ENCODE data around the gene METTL14. TPM values are rescaled to one million over a fixed set of nuclear protein-coding genes. Genes with fewer than 3 reads are reported as not detected.

METTL14 gene
- total RNA-seq, 1 donor from 2014 or later: 32.9 TPM

DNA sequence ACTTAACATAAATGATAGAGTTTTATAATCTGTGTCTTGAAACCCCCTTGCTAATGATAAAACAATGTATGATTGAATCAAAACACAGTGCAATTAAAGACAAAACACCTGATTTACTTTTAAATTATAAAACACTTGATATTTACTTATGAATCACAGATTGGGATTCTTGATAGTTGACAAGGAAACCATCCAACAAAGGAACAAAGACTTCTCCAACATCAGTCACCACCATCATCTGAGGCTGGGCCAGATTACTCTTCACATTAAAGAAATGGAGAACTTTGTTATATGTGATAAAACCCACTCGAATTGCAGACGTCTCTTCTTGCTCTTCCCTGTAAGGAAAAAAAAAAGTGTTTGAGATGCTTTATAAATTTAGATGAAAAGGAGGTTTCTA, 67.4 kb downstream of the METTL14 start:
- H3K36me3 ChIP-seq (ENCODE audit: control insufficient read depth, insufficient read depth, low read length): peaks cover 2% of the 10 kb centered on the region
- DNase-seq (ENCODE audit: low read depth) (no peak), FAIRE-seq (no peak)
- TF ChIP-seq, protein P1, sequence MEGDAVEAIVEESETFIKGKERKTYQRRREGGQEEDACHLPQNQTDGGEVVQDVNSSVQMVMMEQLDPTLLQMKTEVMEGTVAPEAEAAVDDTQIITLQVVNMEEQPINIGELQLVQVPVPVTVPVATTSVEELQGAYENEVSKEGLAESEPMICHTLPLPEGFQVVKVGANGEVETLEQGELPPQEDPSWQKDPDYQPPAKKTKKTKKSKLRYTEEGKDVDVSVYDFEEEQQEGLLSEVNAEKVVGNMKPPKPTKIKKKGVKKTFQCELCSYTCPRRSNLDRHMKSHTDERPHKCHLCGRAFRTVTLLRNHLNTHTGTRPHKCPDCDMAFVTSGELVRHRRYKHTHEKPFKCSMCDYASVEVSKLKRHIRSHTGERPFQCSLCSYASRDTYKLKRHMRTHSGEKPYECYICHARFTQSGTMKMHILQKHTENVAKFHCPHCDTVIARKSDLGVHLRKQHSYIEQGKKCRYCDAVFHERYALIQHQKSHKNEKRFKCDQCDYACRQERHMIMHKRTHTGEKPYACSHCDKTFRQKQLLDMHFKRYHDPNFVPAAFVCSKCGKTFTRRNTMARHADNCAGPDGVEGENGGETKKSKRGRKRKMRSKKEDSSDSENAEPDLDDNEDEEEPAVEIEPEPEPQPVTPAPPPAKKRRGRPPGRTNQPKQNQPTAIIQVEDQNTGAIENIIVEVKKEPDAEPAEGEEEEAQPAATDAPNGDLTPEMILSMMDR (IDR thresholded peaks at IDR 0.05; ENCODE audit: insufficient read depth, low read length, severe bottlenecking): no peak
- H3K27me3 ChIP-seq (ENCODE audit: control insufficient read depth, insufficient read depth, low read length): no peaks in the 10 kb centered on the region
- H3K4me3 ChIP-seq (ENCODE audit: low read depth, low read length): no peak overlapping the region

DNA sequence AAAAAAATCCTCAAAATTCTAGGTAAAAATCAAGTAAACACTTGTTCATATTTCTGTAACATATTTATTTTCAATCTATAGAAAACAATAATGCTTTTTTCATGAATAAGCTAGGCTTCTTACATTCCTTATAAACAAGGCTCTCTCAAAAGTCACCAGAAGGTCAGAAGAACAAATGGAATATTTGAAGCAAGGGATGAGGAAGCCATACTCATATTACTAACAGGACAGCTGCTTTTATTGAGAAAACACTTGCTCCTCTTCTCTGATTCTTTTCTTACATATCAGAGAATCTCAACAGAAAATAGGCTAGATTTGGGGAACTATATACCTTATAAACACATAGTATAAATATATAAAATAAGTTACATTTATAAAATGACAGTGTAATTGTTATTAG, 67.9 kb downstream of the METTL14 start:
- FAIRE-seq: no peak
- H3K36me3 ChIP-seq (ENCODE audit: control insufficient read depth, insufficient read depth, low read length): peaks cover 2% of the 10 kb centered on the region

DNA sequence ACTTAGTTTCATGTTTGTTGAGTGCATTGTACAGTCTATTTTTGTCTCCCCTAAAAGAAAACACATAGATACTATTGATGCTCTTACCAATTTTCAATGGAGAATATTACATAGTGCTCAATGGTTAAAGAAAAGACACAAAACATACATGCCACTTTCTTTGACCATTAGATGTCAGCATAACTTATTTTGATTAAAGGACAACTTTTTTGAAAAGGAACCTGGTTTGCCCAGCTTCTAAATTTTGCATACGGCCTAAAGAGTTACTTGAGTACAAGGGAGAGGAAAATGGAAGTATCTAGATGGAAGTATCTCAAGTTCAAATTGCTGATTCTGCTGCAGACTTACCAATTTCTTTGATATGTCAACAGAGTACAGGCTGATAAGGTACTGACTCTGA, 68.5 kb downstream of the METTL14 start:
- TF ChIP-seq, protein P1 (IDR thresholded peaks at IDR 0.05; ENCODE audit: insufficient read depth, low read length, severe bottlenecking): no peak
- Histone ChIP-seq H3K4me3 (ENCODE audit: low read depth, low read length) (no peak overlapping the region), H3K27me3 (ENCODE audit: control insufficient read depth, insufficient read depth, low read length) (no peaks in the 10 kb centered on the region), H3K36me3 (ENCODE audit: control insufficient read depth, insufficient read depth, low read length) (peaks cover 2% of the 10 kb centered on the region)
- no peak for DNase-seq (ENCODE audit: low read depth)
- no peak for FAIRE-seq

More for the DNA sequence above, 67.9 kb downstream of the METTL14 start:
- Histone ChIP-seq H3K27me3 (ENCODE audit: control insufficient read depth, insufficient read depth, low read length) (no peaks in the 10 kb centered on the region), H3K4me3 (ENCODE audit: low read depth, low read length) (no peak overlapping the region)
- TF ChIP-seq, protein P1 (IDR thresholded peaks at IDR 0.05; ENCODE audit: insufficient read depth, low read length, severe bottlenecking): no peak
- DNase-seq (ENCODE audit: low read depth): no peak

DNA sequence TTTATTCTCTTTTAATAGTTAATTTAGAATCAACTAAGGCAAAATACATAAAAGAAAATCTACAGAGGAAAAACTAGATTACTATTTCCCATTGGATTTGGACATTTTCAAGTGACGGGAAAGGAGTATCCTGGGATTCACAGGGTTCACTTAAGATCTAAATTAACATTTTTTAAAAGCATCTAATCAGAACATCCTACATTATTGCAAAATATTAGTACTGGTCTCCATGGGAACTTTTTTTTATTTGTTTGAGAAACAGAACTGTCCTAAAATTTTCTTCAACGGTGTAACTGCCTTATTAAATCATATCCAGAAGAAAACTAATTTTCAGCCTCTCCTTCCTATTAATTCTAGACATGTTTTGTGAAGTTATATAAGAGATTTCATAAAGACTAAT, 69.7 kb downstream of the METTL14 start:
- no peak for DNase-seq (ENCODE audit: low read depth)
- FAIRE-seq: no peak
- no peaks in the 10 kb centered on the region for H3K27me3 ChIP-seq (ENCODE audit: control insufficient read depth, insufficient read depth, low read length)
- TF ChIP-seq, protein P1 (IDR thresholded peaks at IDR 0.05; ENCODE audit: insufficient read depth, low read length, severe bottlenecking): no peak
- H3K4me3 ChIP-seq (ENCODE audit: low read depth, low read length): no peak overlapping the region
- peaks cover 2% of the 10 kb centered on the region for H3K36me3 ChIP-seq (ENCODE audit: control insufficient read depth, insufficient read depth, low read length)

DNA sequence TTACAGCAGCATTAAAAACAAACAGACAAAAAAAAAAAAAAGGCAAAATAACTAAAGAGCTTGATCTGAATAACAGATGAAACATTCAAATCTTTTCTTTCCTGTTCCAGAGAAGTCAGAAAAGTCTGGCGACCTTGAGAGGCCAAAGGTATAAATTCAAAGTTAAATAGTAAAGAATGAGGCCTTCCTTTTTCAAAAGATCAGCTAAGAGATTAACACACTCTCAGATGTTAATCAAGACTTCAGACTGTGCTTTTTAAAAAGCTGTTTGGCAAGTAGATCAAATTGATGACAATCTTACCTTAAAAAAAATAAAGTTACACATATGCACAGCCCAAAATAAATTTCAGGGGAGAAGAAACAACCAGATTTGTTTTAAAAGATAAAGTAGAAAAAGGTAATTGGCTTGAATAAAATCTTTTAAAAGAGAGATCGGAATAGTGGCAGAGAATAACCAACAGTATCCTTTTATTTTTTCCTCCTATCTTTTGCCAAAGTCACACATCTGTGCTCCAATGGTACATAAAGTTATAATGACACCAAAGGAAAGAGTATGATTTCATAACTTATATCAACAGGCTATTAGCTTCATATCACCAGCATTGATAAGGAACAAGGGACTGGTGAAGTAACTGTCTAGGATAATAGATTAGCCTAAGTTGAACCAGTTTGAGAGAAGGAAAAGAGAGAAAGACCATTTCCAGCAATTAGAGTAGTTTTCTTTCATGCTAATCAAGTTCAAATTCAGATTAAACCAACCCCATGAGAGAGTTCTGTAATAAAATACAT, 70.4 kb downstream of the METTL14 start:
- Histone ChIP-seq H3K27me3 (ENCODE audit: control insufficient read depth, insufficient read depth, low read length) (no peaks in the 10 kb centered on the region), H3K4me3 (ENCODE audit: low read depth, low read length) (no peak overlapping the region), H3K36me3 (ENCODE audit: control insufficient read depth, insufficient read depth, low read length) (peaks cover 2% of the 10 kb centered on the region)
- TF ChIP-seq, protein P1 (IDR thresholded peaks at IDR 0.05; ENCODE audit: insufficient read depth, low read length, severe bottlenecking): no peak
- FAIRE-seq (no peak), DNase-seq (ENCODE audit: low read depth) (no peak)

DNA sequence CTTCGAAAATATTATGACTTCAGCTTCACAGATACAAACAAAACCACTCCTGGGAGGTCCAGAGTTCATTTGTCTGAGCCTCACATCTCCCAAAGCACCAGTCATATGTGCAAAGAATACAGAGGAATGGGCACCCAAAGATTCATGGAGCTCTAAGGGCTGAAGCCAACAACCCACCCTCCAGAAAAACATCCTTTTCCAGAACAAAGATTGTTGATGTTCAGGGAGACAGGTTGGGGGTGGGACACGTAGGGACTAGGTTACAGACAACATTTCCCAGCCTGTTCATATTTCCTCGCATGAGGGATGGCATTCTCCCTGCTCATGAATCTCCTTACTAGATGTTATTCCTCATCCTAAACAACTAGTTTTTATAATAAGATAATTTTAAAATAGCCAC, 71.2 kb downstream of the METTL14 start:
- no peaks in the 10 kb centered on the region for H3K27me3 ChIP-seq (ENCODE audit: control insufficient read depth, insufficient read depth, low read length)
- H3K36me3 ChIP-seq (ENCODE audit: control insufficient read depth, insufficient read depth, low read length): peaks cover 1% of the 10 kb centered on the region
- FAIRE-seq (no peak), DNase-seq (ENCODE audit: low read depth) (no peak)
- no peak overlapping the region for H3K4me3 ChIP-seq (ENCODE audit: low read depth, low read length)
- TF ChIP-seq, protein P1 (IDR thresholded peaks at IDR 0.05; ENCODE audit: insufficient read depth, low read length, severe bottlenecking): no peak

Data from bronchial epithelial cell (primary cell).